ENCODE results near the gene ITGA2B.
"Not testable (repeated sequence)": the region's sequence is repeated elsewhere in the genome, so short reads cannot be mapped to it uniquely, and the experiment has no call there.

ITGA2B gene

GRCh38 chr17:44351961-44352827 lies 37.3 kb downstream of the ITGA2B start:
- no peak for DNase-seq

- no peak for DNase-seq
Observed at GRCh38 chr17:44351464-44351863, 38.0 kb downstream of the ITGA2B start.

GRCh38 chr17:44350733-44351226 lies 38.7 kb downstream of the ITGA2B start:
- DNase-seq = peak; percentile 56

GRCh38 chr17:44349553-44350070 lies 39.8 kb downstream of the ITGA2B start:
- no peak for DNase-seq

GRCh38 chr17:44348988-44349364 lies 40.5 kb downstream of the ITGA2B start:
- DNase-seq = no peak

GRCh38 chr17:44348234-44348987 lies 41.0 kb downstream of the ITGA2B start:
- peak; percentile 99 for DNase-seq

GRCh38 chr17:44347206-44348055 lies 42.0 kb downstream of the ITGA2B start:
- peak; percentile 50 for DNase-seq

GRCh38 chr17:44346064-44346844 lies 43.2 kb downstream of the ITGA2B start:
- no peak for DNase-seq

GRCh38 chr17:44345454-44346026 lies 43.9 kb downstream of the ITGA2B start:
- DNase-seq = peak; percentile 57

GRCh38 chr17:44344939-44345453 lies 44.5 kb downstream of the ITGA2B start, which contains the start of gene GRN:
Gene GRN, plus strand, starts transcription at chr17:44345302. Its CDS starts 3,863 bp downstream, at chr17:44349165.
- peak; percentile 98 for DNase-seq

GRCh38 chr17:44343510-44344209 lies 45.8 kb downstream of the ITGA2B start:
- DNase-seq = no peak

GRCh38 chr17:44340553-44340952 lies 48.9 kb downstream of the ITGA2B start:
- DNase-seq = not testable (repeated sequence)

GRCh38 chr17:44338702-44339101 lies 50.7 kb downstream of the ITGA2B start:
- DNase-seq = no peak

GRCh38 chr17:44335968-44336367 lies 53.5 kb downstream of the ITGA2B start:
- no peak for DNase-seq

GRCh38 chr17:44335564-44335963 lies 53.9 kb downstream of the ITGA2B start:
- no peak for DNase-seq

GRCh38 chr17:44334727-44335126 lies 54.7 kb downstream of the ITGA2B start:
- DNase-seq = peak; percentile 64

GRCh38 chr17:44334315-44334714 lies 55.1 kb downstream of the ITGA2B start:
- no peak for DNase-seq

GRCh38 chr17:44333371-44333770 lies 56.1 kb downstream of the ITGA2B start:
- DNase-seq = peak; percentile 52

- peak; percentile 78 for DNase-seq
Observed at GRCh38 chr17:44331249-44331760, 58.1 kb downstream of the ITGA2B start.

- not testable (repeated sequence) for DNase-seq
Observed at GRCh38 chr17:44330263-44330662, 59.2 kb downstream of the ITGA2B start.
